CD4-positive, alpha-beta T cell treated with Interleukin-12 subunit alpha and Interleukin-12 subunit beta, for 1 hour (primary cell): Measurements from ENCODE around the gene ZFYVE19.

Experiments
- DNase-seq: peaks from one replicate; pipeline ENCODE4 v3.0.0-alpha.2; 2020

Gene ZFYVE19

DNA sequence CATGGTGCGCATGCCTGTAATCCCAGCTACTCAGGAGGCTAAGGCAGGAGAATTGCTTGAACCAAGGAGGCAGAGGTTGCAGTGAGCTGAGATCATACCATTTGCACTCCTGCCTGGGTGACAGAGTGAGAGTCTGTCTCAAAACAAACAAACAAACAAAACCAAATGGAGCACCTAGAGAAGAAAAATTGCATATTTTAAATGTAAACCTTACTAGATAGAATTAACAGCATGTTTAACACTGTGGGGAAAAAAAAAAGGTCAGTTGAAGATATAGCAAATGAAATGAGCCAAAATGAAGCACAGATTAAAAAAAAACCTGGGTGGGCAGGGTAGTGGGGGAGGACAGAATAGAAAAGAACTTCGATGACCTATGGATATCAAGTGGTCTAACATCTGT lies 14.3 kb downstream of the ZFYVE19 start:
- no peak for DNase-seq

GRCh38 chr15:40823572-40824343 lies 16.9 kb downstream of the ZFYVE19 start:
- DNase-seq = no peak

GRCh38 chr15:40825661-40826422 lies 19.0 kb downstream of the ZFYVE19 start:
- no peak for DNase-seq

GRCh38 chr15:40826423-40827075 lies 19.7 kb downstream of the ZFYVE19 start:
- DNase-seq = no peak

- no peak for DNase-seq
Measured at GRCh38 chr15:40828447-40829036, 21.7 kb downstream of the ZFYVE19 start, which contains the start of gene PPP1R14D. PPP1R14D (minus strand) TSS chr15:40828708; CDS start chr15:40828641, 67 bp downstream.

DNA sequence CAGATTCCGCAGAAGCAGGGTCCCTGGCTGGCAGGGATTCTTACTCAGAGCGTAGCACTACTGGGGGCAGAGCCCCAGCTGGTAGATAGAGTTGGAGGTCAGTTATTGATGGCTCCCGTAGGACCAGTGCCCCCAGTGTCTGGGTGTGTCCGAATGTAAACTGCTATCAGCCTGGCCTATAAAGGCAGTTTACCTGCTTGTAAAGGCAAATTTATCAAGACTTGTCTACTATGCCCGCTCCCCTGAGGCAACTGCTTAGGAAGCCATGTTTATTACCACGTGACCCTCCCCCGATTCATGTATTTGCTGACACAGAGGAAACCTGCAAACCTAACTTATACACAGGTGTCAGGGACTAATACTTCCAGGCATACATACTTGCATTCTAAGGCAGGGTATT lies 22.2 kb downstream of the ZFYVE19 start:
- DNase-seq = no peak

- no peak for DNase-seq
Measured at GRCh38 chr15:40830884-40831283, 24.0 kb downstream of the ZFYVE19 start.

GRCh38 chr15:40831861-40832260 lies 25.0 kb downstream of the ZFYVE19 start:
- DNase-seq = no peak

- no peak for DNase-seq
Measured at GRCh38 chr15:40832903-40833302, 26.0 kb downstream of the ZFYVE19 start.

DNA sequence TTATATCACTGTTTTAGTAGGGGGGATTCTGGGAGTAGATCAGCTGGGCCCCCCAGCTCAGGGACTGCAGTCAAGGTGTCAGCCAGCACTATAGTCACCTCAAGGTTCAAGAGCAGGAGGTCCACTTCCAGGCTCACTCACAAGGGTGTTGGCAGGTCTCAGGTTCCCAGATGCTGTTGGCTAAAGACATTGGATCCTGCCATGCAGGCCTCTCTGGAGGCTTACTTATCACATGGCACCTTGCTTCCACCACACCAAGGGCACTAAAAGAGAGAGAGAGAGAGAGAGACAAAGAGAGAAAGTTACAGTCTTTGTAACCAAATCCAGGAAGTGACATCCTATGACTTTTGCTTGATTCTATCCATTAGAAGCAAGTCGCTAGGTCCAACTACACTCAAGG lies 29.1 kb downstream of the ZFYVE19 start:
- no peak for DNase-seq

- DNase-seq = no peak
Measured at GRCh38 chr15:40838756-40839155, 31.9 kb downstream of the ZFYVE19 start.

DNA sequence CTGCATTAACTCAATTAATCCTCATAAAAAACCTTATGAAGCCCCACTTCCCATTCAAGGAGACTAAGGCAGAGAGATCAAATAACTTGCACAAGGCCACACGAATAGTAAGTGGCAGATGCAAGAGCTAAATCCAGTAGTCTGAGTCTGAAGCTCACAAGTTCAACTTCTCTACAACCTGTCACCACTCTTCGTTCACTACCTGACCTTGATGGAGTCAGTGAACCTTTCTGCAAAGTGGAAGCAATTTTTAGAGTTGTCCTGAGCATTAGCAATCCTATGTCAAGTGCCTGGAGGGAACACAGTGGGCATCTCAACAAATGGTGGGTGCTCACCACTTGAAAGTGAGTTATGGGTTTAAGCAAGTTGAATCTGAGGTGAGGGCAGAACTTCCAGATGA lies 34.9 kb downstream of the ZFYVE19 start:
- no peak for DNase-seq

DNA sequence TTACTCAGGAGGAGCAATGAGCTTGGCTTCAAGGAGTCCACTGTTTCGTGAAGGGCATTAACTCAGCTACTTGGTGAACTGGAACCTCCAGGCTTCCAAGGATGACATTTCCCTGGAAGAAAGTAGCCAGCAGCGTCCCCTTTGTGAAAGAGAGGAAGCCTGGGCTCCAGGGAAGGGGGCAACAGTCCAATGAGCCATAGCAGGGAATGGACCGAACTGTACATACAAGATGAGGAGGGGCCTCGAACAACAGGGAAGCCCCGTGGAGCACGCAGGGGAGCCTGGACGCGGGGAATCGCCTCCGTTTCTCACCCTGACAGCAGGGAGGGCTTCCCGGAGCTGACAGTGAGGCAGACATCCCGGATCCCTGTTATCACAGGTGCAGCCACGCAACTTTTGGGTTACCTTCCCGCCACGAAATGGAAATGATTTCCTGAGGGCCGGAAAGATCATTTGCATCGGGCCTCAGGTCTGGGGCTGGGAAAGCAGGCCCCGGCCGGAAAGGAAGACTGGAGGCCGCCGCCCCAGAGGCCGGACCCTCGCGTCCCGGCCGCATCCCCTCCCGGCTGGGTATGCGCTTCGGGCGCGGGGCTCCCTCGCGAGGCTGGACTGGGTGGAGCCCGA lies 36.5 kb downstream of the ZFYVE19 start:
- no peak for DNase-seq

DNA sequence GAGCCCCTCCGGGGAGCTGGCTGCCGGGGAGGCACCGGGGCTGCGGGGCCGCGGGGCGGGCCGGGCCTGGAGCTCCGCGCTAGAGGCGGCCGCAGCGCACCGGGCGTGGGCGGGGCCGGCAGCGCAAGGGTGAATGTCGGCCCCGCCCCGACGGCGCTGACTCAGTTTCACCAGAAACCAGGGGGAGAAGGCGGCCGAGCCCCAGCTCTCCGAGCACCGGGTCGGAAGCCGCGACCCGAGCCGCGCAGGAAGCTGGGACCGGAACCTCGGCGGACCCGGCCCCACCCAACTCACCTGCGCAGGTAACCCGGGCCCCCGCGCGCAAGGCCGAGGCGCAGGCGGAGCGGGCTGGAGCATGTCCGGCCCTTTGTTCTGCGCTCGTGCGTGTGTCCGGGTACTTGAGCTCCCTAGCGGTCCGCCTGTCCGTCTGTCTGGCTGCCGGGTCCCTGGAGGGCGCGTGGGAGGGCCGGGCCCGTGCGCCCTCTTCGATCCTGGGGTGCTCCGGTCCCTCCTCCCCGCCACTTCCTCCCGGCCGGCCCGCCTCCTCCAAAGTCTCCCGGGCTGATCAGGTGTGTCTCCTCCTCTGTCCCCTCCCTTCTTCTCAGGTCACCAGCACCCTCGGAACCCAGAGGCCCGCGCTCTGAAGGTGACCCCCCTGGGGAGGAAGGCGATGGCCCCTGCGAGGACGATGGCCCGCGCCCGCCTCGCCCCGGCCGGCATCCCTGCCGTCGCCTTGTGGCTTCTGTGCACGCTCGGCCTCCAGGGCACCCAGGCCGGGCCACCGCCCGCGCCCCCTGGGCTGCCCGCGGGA lies 37.2 kb downstream of the ZFYVE19 start, which contains the start of gene SPINT1:
Gene SPINT1 (plus strand): TSS at position 164 of the 811 bp plus-strand sequence. CDS start 507 bp downstream, at position 671.
- DNase-seq = peak; percentile 22

DNA sequence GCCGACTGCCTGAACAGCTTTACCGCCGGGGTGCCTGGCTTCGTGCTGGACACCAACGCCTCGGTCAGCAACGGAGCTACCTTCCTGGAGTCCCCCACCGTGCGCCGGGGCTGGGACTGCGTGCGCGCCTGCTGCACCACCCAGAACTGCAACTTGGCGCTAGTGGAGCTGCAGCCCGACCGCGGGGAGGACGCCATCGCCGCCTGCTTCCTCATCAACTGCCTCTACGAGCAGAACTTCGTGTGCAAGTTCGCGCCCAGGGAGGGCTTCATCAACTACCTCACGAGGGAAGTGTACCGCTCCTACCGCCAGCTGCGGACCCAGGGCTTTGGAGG lies 37.8 kb downstream of the ZFYVE19 start:
- peak; percentile 33 for DNase-seq

GRCh38 chr15:40845036-40845435 lies 38.1 kb downstream of the ZFYVE19 start:
- no peak for DNase-seq

DNA sequence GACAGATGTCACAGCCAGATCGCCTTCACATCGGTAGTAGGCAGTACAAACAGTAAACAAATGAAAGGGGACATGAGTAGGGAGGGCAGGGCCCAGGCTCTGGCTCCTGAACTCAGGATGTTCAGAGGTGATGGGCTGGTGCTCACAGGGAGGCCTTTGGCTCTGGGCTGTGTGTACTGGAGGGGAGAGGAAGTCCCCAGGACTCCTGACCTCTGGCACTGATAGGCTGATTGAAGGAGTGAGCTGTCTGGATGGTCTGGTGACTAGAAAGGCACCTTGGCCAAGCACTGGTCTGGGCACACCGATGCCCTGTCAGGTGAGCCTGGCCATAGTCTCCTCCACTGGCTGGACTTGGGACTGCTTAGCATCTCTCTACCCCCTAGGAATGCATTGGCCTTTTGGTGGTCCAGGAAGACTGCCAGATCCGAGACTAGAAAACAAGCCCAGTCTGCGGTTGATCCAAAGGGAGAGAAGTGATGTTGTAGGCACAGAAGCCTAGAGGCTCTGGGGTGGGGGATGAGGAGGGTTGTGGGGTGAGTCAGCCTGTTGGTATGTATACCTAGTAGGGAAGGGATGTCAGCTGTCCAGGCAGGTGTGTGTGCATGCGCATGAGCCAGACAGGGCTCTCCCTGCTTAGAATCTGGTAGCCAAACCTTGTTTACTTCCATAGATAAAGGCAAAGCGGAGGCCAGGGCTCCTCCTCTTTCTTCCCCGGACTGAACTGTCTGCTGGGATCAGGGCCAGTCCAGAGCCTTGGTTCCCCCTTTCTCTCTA lies 38.8 kb downstream of the ZFYVE19 start:
- no peak for DNase-seq

DNA sequence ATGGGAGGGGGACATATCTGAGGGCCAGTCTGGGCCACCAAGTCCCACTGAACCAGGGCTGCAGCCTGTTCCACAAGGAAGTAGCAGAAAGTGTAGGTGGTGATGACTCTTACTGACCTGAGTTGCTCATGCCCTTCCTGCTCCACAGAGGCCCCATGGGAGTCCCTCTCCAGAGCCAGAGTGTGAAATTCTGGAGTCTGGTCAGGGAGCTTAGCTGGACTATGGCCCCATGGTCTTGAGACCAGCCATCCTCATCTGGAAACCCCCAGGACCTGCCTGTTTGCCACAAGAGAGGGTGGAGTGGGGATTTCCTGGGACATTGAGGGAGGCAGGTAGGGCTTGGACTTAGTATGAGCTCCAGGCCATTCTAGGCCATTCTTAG lies 39.9 kb downstream of the ZFYVE19 start:
- DNase-seq = no peak

- peak; percentile 11 for DNase-seq
Measured at GRCh38 chr15:40847223-40847961, 40.5 kb downstream of the ZFYVE19 start.

GRCh38 chr15:40850576-40851112 lies 43.8 kb downstream of the ZFYVE19 start:
- DNase-seq = no peak
